ENCODE results near the gene PRIM2.
"Not testable (repeated sequence)": the region's sequence is repeated elsewhere in the genome, so short reads cannot be mapped to it uniquely, and the experiment has no call there.

DNA sequence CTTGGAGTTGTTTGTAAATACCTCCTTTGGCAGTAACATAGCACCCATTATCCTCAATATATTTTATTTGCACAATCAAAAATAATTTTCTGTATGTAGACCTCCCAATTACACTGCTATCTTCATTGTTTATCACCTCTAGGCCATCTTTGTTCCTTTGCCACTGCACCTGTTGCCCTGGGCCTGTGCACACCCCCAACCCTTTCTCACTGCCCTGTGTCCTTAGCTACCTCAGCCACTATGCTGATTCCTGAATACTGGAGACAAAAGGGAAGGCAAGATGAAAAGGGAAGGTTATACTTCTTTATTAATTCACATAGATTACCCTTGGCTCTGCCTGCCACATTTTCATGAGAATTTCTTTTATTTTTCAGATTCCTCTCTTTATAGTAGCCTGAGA, 127.9 kb downstream of the PRIM2 start:
- not testable (repeated sequence) for TF ChIP-seq CTCF (IDR thresholded peaks at IDR 0.05; ENCODE audit: insufficient read depth, low read length); POLR2AphosphoS5 (IDR thresholded peaks at IDR 0.05; ENCODE audit: low read depth); GABPA (IDR thresholded peaks at IDR 0.05; ENCODE audit: low read depth); SPI1 (IDR thresholded peaks at IDR 0.05; ENCODE audit: borderline replicate concordance, low read depth)
- TF ChIP-seq, protein P1, sequence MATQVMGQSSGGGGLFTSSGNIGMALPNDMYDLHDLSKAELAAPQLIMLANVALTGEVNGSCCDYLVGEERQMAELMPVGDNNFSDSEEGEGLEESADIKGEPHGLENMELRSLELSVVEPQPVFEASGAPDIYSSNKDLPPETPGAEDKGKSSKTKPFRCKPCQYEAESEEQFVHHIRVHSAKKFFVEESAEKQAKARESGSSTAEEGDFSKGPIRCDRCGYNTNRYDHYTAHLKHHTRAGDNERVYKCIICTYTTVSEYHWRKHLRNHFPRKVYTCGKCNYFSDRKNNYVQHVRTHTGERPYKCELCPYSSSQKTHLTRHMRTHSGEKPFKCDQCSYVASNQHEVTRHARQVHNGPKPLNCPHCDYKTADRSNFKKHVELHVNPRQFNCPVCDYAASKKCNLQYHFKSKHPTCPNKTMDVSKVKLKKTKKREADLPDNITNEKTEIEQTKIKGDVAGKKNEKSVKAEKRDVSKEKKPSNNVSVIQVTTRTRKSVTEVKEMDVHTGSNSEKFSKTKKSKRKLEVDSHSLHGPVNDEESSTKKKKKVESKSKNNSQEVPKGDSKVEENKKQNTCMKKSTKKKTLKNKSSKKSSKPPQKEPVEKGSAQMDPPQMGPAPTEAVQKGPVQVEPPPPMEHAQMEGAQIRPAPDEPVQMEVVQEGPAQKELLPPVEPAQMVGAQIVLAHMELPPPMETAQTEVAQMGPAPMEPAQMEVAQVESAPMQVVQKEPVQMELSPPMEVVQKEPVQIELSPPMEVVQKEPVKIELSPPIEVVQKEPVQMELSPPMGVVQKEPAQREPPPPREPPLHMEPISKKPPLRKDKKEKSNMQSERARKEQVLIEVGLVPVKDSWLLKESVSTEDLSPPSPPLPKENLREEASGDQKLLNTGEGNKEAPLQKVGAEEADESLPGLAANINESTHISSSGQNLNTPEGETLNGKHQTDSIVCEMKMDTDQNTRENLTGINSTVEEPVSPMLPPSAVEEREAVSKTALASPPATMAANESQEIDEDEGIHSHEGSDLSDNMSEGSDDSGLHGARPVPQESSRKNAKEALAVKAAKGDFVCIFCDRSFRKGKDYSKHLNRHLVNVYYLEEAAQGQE (IDR thresholded peaks at IDR 0.05; ENCODE audit: insufficient replicate concordance, low read depth), result not testable (repeated sequence)
